GM23338 (cell line): ENCODE measurements around the gene CDH15.

Experiments
- CREB1 ChIP-seq: fragments of 250-450 bp; sonication (Bioruptor Pico); IDR thresholded peaks from 2 replicates; pipeline ENCODE4 v1.5.0; 2020; ENCODE audit warnings: low read depth, mild to moderate bottlenecking, moderate library complexity
- CTCF ChIP-seq, 2 experiments: fragments of 200-600 bp in 1 of 2; sonication (generic) in 1 of 2; conservative IDR thresholded peaks; 2 replicates each; pipeline versions ENCODE4 v1.5.1 to v1.6.1; 2016 to 2017; ENCODE audit warnings: antibody characterized with exemption in 2 of 2, low read depth in 2 of 2, mild to moderate bottlenecking in 2 of 2, moderate library complexity in 1 of 2
- ETS1 ChIP-seq: IDR thresholded peaks from 2 replicates; pipeline ENCODE4 v1.6.1; 2016; ENCODE audit warnings: antibody characterized with exemption
- EZH2 ChIP-seq: fragments of 200-600 bp; sonication (generic); IDR thresholded peaks from one replicate; pipeline ENCODE4 v1.8.0; 2017; ENCODE audit warnings: antibody characterized with exemption, mild to moderate bottlenecking, low read depth; ENCODE audit not compliant: unreplicated experiment
- EZH2phosphoT487 ChIP-seq: fragments of 200-600 bp; sonication (generic); IDR thresholded peaks from one replicate; pipeline ENCODE4 v1.8.1; 2018; ENCODE audit warnings: antibody characterized with exemption; ENCODE audit not compliant: unreplicated experiment
- JUNB ChIP-seq: IDR thresholded peaks from one replicate; pipeline ENCODE4 v1.6.1; 2016; ENCODE audit warnings: antibody characterized with exemption; ENCODE audit not compliant: unreplicated experiment
- NANOG ChIP-seq: IDR thresholded peaks from 2 replicates; pipeline ENCODE4 v1.6.1; 2016; ENCODE audit warnings: antibody characterized with exemption, borderline replicate concordance
- POLR2AphosphoS5 ChIP-seq: IDR thresholded peaks from 2 replicates; pipeline ENCODE4 v1.6.1; 2016; ENCODE audit warnings: antibody characterized with exemption, low read depth
- REST ChIP-seq: IDR thresholded peaks from one replicate; pipeline ENCODE4 v1.6.1; 2018; ENCODE audit warnings: antibody characterized with exemption; ENCODE audit not compliant: unreplicated experiment

GRCh38 chr16:89146211-89147005, 25.1 kb upstream of the CDH15 start:
- TF ChIP-seq CTCF (conservative IDR thresholded peaks at IDR 0.05; ENCODE audit: low read depth in 2 of 2) = no peak
- no peak for TF ChIP-seq POLR2AphosphoS5
- no peak for TF ChIP-seq EZH2
- TF ChIP-seq JUNB = no peak
- no peak for TF ChIP-seq EZH2phosphoT487
- TF ChIP-seq REST = no peak
- TF ChIP-seq ETS1 = no peak
- TF ChIP-seq CREB1 (CRISPR knock-in tag) = no peak
- TF ChIP-seq NANOG = no peak
